Activated CD4-positive, alpha-beta T cell treated with anti-CD3 and anti-CD28 coated beads, Interleukin-2, amount 50 U/mL, for 24 hours (primary cell): ENCODE results near the gene ALDH3B1.

Source experiments
- DNase-seq, 2 donors: peaks; one replicate each; pipeline ENCODE4 v3.0.0-alpha.2; 2020; ENCODE audit warnings: low read depth in 1 of 2, low spot score in 1 of 2

The ALDH3B1 gene

GRCh38 chr11:67996622-67997474 lies 13.3 kb upstream of the ALDH3B1 start:
- no peak for DNase-seq

GRCh38 chr11:67997475-67997921 lies 12.6 kb upstream of the ALDH3B1 start:
- no peak for DNase-seq

GRCh38 chr11:67998150-67999045 lies 11.7 kb upstream of the ALDH3B1 start:
- DNase-seq = no peak

- no peak for DNase-seq
These were observed 10.9 kb upstream of the ALDH3B1 start for GRCh38 chr11:67999201-67999629.

- no peak for DNase-seq
These were observed 10.4 kb upstream of the ALDH3B1 start for GRCh38 chr11:67999704-68000103.

GRCh38 chr11:68002575-68002937 lies 7.6 kb upstream of the ALDH3B1 start:
- DNase-seq = no peak

- DNase-seq = peak in 1 of 2 donors; percentile 22
These were observed 6.9 kb upstream of the ALDH3B1 start for GRCh38 chr11:68002938-68003845.

GRCh38 chr11:68003846-68004550 lies 6.1 kb upstream of the ALDH3B1 start, which contains the start of gene UNC93B1:
TSS of gene UNC93B1 (minus strand) at chr11:68004097. CDS start at chr11:68004043, 54 bp downstream.
- peak; percentile 62 to 67 for DNase-seq

- no peak for DNase-seq
These were observed 5.4 kb upstream of the ALDH3B1 start for GRCh38 chr11:68004551-68005335.

GRCh38 chr11:68006606-68007166 lies 3.4 kb upstream of the ALDH3B1 start:
- no peak for DNase-seq

- DNase-seq = no peak
These were observed 2.4 kb upstream of the ALDH3B1 start for GRCh38 chr11:68007498-68008380.

- DNase-seq = no peak
These were observed 1.5 kb upstream of the ALDH3B1 start for GRCh38 chr11:68008381-68009337.

GRCh38 chr11:68009391-68010089 lies 587 bp upstream of the ALDH3B1 start:
- no peak for DNase-seq

GRCh38 chr11:68011051-68011943 lies 1.2 kb downstream of the ALDH3B1 start:
- no peak for DNase-seq
